HG02870 (cell line): ENCODE data around the gene SCAANT1.
A peak's percentile ranks its signal among the peaks of the same experiment; 100 is the strongest.

ENCODE experiments used
- ATAC-seq: cut with Tn5 transposase; IDR thresholded peaks from one replicate; pipeline ENCODE4 v1.9.1; 2021; ENCODE audit warnings: mild to moderate bottlenecking, moderate library complexity; ENCODE audit not compliant: unreplicated experiment

Gene SCAANT1

DNA sequence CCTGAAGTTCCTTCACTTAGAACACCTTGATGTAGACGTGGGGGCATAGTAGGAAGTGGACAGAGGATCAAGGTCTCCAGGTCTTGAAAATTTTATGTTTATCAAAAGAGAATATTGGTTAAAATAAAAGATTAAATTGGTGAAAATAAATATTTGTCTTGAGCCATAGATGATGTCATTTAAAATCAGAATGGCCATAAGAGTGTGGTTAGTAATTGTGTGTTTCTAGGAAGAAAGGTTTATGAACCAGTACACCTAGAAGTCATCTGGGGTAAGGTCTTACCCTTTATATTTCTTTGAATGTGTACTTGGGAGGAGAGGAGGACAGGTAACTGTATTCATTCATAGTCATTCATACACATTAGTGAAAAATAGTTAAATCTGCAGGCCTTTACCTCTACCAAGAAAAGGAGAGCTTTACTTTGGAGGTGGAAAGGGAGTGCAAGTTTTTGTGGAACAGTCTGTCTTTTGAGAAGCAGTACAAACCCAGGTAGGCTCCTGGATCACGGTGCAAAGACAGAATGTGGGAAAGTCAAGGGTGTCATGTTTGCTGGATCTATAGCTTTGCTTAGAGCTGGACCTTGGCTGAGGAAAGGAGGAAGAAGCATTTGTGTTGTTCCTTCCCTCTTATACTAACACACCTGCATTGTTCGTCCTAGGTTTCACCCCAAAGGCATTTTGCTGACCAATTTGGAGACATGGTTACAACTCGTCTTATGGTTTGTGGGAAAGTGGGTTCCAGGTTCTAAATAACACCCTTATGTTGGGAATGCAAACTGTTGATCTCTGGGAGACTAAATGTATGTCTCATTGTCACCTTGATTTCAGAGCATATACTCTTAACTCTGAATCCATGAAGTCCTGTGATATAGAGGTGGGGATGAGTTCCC lies 6.2 kb downstream of the SCAANT1 start:
- ATAC-seq: no peak

DNA sequence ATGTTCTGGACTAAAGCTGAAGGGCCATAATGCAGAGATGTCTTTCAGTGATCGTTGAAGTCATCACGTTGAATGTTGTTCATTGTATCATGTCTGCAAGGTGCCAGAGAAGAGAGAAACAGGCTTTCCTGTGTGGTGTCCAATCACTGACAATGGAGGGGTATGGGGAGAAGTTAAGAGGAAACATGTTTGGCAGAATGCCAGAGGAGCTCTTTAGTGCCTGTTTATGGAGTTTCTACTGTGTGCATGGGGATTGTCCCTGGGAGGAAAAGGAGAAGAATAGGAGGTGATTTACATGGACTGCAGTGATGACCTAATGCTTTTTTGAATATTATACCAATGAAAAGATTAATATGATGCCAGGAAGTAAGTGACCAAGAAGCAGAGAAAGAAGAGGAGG lies 11.7 kb downstream of the SCAANT1 start:
- no peak for ATAC-seq

DNA sequence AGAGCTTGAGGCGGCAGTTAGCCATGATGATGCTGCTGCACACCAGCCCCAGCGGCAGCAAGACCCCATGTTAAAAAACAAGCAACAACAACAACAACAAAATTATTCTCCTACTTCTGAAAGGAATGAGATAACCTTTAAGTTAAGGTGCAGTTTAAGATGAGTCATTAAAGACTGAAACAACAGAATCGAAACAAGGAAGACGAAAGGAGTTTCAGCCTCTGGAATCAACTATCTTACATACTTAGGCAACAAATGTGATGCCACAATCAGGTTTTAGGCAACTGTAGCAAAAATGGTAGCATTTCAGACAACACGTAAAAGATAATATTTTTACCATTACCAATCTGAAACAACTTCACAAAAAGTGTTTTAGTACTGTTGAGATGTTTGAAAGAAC lies 12.2 kb downstream of the SCAANT1 start:
- no peak for ATAC-seq

DNA sequence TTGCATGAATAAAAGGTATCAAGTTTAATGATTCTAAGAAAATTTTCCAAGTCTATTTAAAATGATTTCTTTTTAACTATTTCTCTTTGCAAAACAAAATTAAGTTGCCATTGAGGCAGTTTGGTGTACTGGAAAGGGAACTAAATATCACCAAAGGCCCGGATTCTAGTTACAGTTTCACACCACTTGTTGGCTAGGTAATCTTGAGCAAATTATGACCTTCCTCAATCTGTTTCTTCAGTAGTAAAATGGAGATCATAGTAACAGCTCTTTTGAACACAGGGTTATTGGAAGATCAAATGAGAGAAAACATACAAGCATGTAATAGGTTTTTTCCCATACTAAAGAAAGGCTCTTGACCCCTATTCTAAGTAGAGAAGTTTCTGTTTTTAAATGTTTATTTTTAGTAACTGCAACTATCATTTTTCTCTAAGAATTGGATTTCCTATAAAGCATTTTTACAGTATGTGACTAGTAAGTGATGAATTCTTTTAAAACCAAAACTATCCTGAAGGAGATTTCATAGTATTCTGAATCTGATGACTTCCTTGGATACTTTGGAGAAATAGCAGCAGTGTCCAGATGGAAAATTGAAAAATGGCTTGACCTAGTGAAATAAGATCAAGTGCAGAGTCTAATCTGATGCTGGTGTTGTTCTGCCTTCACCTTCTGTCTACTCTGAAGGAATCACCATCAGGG lies 15.7 kb downstream of the SCAANT1 start:
- peak; percentile 67 for ATAC-seq

DNA sequence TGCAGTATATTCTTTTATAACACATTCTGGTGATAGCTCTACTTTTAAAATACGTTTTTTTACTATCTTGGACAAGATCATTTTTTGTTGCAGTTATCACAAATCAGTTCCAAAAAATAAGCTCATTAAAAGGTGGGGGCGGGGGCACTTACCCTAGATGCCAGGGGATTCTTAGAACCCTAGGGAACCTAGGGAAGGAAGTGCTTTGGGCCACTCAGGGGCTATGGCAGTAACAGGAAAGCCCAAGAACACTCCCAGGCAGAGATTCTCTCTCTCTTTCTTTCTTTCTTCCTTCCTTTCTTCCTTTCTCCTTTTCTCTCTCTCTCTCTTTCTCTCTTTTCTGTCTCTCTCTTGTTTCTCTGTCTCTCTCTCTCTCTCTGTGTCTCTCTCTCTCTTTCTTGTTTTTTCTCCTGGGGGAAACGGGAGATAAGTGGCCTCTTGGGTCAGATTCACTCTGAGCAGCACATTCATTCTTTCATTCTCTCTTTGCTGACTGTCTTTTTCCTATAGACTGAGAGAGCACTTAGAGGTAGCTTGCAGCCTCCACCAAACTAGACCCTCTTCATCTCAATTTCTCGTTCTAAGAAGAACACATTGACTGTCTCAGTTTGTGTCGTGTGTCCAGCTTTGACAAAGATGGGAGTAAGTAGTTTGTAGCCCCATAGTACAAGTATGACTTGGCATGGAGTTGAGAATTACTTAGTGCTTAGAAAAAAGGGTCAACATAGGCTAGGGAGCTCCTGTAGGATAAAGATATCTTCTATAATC lies 16.6 kb downstream of the SCAANT1 start:
- ATAC-seq: no peak

DNA sequence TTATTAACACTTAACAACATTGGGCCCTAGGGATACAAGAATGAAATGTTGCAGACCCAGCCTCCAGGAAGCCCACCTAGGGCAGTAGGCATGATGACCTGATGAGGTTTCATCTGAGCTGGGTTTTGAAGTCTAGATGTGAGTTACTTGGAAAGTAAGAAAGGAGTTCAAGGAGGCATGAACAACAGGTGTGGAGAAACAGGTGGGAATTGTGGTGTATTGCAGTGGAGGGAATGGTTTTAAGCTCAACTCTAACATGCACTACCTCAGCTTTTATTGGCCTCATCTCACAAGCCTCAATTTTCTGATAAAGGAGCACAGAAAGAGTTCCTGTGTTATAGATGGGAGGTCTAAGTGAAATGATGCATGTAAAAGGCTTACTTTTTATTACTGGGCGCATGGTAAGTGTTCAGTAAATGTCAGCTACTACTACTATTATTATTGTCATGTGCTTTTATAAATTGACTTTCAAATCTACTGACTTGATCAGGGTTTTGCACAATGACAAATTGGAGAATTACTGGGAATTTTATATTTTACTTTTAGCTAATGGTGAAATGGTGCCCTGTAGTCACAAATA lies 19.3 kb downstream of the SCAANT1 start:
- ATAC-seq: no peak

DNA sequence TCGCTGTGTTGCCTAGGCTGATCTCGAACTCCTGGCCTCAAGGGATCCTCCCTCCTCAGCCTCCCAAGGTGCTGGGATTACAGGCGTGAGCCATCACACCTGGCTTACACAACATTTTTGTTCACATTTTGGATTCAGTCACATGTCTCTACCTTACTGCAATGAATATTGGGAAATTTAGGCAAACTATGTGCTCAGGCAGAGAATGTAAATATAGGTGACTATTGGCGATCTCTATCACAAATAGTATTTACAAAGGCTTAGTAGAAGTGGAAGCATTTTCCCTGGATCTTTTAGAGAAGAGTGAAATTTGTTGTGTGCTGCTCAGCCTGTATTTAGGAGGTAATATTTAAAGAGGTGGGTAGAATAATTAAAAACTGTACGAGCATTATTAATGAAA lies 20.7 kb downstream of the SCAANT1 start:
- no peak for ATAC-seq

DNA sequence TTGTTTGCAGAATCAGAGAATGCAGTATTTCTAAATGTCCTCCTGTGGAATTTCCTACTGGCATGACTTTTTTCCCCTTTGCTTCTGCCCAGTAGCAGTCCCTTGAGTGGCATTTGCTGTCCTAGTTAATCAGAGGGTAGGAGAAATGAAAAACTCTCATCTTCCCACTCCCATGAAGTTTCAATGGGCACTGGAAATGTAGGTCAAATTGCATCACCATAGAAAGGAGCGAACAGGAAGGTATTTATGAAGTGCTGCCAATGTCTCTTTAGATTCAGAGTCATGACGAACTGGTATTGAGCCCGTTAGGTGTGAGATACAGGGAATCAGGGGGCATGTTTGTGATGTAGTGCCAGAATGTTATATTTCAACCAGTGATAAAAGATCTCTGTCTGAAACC lies 25.3 kb downstream of the SCAANT1 start:
- no peak for ATAC-seq

DNA sequence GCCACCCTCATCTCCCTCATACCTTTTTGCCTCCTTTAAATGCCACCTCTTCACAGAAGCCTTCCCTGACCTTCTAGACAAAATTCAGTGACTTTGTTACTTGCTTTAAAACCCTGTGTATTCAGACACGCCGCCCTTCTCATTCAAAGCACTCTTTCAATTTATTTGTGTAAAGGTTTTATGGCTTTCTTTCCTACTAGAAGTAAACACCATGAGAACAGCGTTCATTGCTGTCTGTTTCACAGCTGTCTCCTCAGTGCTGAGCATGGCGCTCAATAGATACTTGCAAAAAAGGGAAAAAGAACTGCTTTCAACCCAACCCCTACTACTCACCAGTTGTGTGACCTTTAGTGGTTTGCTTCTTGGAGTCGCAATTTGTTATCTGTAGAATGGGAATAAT lies 31.5 kb downstream of the SCAANT1 start:
- no peak for ATAC-seq

DNA sequence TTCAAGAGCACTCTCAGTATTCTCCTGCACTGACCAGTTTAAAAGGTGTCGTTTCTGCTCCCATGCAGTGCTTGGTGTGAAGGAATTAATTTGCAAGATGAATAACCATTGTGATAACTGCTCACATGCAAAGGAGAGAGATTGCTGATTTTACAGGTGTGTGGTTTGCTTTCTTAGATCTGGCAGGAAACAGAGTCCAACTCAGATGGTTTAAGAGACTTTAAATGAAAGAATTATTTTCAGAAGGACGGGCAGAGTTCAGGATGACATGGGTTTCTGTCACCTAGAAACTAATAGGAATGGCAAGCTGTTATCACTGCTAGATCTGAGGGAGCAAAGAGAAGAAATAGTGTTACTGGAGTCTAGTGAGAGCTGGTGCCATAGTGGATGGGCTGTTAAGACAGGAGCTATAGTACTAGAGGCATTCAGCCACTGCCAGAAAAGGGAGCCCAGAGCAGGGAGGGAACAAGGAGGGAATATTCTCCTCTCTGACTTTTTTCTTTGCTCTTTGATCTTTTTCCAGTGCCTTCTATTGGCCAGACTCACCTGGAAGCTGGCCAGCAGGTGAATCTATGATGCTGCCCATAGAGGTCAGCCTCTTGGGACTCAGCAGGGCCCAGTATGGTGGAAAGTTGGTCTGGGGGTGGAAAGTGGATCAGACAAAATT lies 33.7 kb downstream of the SCAANT1 start:
- ATAC-seq: no peak

DNA sequence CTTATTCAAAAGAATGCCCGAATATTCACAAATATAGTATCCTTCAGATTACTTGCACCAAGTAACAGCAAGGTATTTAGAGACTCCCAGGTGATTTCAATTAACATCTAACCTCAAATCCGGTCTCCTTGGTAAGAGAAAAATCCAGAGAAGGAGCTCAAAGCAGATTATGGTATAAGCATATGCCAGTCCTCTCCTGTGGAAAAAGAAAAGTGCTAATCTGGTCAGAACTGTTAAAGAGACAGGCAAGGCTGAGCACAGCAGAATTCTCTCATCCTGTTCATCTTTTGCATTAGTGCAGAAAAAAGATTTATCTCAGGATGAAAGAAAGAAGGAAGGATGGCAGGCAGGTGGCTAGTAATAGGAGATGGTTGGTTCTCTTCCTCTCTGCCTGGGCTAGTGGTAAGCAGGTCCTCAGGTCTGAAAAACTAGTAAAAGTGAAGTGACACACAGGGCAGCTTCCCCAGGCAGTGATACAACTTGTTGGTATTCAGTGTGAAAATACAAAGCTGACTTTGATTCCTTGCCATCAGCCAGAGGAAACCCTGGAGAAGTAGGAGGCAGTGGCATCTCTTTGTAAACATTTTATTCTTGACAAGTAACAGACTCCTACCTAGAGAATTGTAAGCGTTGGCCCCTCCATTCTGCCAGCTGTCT lies 34.3 kb downstream of the SCAANT1 start:
- no peak for ATAC-seq

DNA sequence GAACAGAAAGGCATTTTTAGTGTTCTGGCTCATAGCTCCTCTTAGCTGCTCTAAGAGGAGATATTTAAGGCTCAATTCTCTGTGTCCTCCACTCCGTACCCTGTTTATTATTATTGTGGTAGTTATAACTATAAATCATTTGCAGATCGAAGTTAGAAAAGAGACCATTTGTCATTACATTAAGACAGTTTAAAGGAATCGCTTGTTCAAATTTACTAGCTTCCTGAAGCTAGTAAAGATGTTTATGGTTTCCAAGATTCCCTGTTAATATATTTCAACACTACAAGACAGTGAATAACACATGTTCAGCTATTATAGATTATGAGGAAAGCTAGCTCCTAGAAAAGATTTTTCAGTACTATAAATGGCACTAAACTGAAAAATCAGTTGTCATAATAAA lies 35.9 kb downstream of the SCAANT1 start:
- no peak for ATAC-seq

DNA sequence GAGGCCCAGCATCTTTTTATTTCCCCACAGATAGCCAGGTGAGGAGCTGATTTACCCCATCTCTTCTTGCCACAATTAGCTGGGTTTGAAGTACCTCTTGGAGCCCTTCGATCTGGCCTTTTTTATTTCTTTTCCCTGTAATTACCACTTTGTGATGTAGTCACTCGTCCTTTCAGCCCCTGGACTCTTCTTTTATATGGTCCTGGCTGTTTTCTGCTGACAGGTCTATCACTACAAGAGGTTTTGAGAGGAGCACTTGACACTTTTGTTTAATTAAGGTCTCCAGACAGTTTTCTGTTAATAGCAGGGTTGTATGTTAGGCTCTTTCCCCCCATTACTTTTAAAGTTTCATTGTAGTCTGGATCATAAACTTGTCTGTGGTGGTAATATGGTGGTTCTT lies 36.7 kb downstream of the SCAANT1 start:
- no peak for ATAC-seq

DNA sequence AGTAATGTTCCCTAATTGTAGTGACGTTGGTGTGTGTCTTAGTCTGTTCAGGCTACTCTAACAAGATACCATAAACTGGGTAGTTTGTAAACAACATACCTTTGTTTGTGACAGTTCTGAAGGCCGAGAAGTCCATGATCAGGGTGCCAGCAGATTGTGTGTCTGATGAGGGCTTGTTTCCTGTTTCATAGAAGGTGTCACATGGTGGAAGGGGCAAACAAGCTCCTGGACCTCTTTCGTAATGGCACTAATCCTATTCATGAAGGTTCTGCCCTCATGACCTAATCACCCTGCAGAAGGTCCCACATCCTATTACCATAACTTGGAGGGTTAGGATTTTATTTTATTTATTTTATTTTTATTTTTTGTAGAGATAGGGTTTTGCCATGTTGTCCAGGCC lies 37.4 kb downstream of the SCAANT1 start:
- no peak for ATAC-seq

DNA sequence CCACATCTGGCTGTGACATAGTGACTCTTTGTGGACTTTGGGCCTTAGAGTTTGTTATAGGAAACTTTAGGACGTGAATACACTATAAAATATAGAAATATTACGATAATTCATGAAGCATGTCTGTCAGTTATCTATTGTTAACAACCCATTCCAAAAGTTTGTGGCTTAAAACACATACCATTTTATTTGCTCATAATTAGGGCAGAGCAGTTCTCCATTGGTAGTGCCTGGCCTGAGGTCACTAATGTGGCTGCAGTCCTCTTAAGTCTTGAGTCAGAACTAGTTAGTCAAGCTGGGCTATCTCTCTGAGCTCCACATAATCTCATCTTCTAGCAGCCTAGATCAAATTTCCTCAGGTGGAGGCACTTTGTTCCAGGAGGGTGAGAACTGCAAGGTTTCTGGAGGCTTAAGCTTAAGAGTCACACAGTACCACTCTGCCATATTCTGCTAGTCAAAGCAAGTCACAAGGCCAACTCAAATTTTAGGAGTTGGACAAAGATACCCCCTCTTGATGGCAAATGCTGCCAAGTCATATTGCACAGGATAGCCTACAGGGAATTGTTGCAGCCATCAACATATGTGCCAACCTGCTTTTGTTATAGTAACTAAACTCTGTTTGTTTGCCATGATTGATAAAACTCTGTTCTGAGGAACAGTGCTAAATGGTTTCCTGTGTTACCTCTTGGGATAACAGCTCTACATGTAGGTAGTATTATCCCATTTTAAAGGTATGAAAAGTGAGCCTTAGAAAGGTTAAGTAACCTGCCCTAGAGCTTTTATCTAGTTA lies 39.9 kb downstream of the SCAANT1 start:
- no peak for ATAC-seq

DNA sequence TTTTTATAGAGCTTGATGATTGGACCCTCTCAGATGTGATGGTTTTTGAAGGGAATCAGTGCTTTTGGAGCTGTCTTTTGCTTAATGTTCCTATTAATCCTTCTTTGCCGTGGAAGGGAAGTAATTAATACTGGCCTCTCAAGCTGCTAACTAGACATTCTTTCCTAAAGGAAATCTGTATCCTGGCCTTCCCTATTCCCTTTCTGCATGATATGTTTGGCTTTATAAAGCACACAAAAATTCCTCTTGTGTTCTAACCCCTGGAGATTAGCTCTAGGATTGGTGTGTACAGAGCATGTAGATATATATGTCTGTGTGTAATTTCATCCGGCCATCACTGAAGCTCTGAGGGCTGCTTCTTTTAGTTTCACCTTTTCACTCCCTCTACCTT lies 41.6 kb downstream of the SCAANT1 start:
- no peak for ATAC-seq

DNA sequence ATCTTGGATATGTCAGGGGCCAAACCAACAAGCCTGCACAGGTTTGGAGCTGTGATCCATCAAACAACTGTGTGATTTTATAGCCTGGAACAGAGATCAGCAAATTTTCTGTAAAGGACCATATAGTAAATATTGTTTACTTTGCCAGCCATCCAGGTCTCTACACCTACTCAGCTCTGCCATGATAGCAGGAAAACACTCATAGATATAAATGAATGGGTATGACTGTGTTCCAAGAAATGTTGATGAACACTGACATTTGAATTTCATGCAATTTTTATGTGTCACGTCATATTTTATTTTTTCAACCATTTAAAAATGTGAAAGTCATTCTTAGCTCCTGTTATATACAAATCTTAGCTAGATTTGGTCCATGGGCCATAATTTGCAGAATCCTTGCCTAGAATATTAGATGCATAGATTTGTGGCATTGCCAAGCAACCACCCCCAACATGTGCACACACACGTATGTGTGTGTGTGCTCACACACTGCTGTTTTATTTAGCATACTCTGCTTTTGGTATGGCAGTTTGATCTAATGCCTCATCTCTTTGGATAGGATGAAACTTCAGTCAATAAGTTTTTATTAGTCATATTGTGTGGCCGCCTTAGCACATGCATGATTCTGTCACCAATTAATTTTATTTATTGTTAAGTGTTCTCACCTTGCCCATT lies 42.1 kb downstream of the SCAANT1 start:
- ATAC-seq: no peak

DNA sequence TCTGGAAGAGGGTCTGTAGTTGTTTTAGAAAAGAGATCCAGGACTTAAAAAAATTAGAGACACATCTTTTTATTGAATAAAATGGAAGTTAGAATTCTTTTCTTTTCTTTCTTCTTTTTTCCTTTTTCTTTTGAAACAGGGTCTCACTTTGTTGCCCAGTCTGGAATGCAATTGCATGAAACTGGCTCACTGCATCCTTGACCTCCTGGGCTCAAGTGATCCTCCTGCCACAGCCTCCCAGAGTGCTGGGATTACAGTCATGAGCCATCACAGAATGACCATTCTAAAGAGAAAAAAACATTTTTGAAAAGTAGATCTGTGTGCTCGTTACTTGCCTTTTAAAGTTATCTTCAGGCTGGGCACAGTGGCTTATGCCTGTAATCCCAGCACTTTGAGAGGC lies 45.0 kb downstream of the SCAANT1 start:
- no peak for ATAC-seq

DNA sequence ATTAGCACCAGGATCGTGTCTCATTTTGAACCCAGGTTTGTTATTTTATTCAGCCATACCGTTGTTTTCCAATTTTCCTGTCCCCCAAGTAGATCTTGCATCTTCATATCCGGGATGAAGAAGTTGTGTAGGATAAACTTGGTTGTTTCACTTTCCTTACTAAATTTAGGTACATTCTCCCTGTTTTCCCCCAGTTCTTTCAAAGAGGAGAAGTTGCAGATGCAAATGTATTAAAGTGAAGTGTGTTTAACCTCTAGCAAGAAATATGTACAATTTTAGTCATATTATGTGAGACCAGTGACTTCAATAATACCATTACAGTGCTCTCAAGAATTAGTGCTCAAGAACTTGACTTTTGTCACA lies 47.2 kb downstream of the SCAANT1 start:
- no peak for ATAC-seq
